NT2/D1 (cell line): ENCODE results near the gene CC2D2A.

Experiments
- DNase-seq: peaks from one replicate; pipeline ENCODE4 v3.0.0-alpha.2; 2011; ENCODE audit warnings: low read depth, low spot score
- H3K27me3 ChIP-seq: 2 replicates; pipeline ENCODE4 v1.6.0; 2011; ENCODE audit warnings: mild to moderate bottlenecking; ENCODE audit not compliant: insufficient read length, insufficient read depth
- H3K36me3 ChIP-seq: 2 replicates; pipeline ENCODE4 v1.6.1; 2011; ENCODE audit warnings: mild to moderate bottlenecking, low read length, mixed read lengths; ENCODE audit not compliant: insufficient read depth, insufficient read length
- H3K4me1 ChIP-seq: 2 replicates; pipeline ENCODE4 v1.5.1; 2011; ENCODE audit not compliant: insufficient read depth, insufficient read length
- H3K4me3 ChIP-seq: 2 replicates; pipeline ENCODE4 v1.5.1; 2011; ENCODE audit warnings: low read depth; ENCODE audit not compliant: insufficient read length
- H3K9ac ChIP-seq: 2 replicates; pipeline ENCODE4 v1.6.0; 2011; ENCODE audit warnings: low read depth; ENCODE audit not compliant: insufficient read length
- H3K9me3 ChIP-seq: 2 replicates; pipeline ENCODE4 v1.5.1; 2011; ENCODE audit warnings: mild to moderate bottlenecking, low read length; ENCODE audit not compliant: insufficient read depth
- SUZ12 ChIP-seq: IDR thresholded peaks from 2 replicates; pipeline ENCODE4 v1.6.1; 2011; ENCODE audit not compliant: insufficient read length, insufficient read depth; ENCODE audit errors: extremely low read depth
- YY1 ChIP-seq: IDR thresholded peaks from 2 replicates; pipeline ENCODE4 v1.6.1; 2011; ENCODE audit not compliant: insufficient read length, insufficient read depth
- ZNF274 ChIP-seq: IDR thresholded peaks from 2 replicates; pipeline ENCODE4 v1.6.1; 2011; ENCODE audit warnings: mild to moderate bottlenecking, low read depth, low read length

Gene CC2D2A

DNA sequence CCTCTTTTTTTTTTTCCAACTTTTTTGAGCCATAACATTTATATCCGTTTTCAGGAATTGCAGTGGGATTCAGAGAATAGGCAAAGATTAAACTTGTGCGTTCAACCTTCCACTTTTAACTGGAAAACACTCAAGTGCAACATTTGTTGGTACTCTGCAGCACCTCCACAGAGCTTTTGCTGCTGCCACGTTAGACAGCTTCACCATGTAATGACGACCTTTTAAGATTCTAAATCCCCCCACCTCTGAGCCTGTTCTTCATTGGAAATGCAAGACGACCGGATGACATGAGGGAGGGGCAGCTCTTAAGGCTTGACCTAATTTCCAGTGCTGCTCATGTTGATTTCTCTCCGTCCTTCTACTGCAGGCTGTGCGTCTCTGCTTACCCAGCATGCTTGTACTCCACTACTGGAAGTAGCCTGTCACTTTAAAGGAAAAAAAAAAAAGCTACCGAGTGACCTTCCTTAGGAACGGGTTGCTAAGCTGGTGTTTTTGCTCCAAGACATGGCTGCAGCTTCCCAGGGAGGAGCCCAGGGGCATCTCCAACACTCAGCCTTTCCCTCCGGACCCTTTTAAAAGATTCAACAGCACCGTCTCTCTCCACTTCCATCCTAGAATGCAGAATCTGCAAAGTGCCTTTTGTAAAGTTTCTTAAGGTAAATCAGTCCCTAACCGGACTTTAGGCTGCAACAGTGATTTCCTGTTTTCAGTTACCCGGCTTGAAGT lies at the start of gene CC2D2A:
Gene CC2D2A (plus strand): TSS at position 481 of the 726 bp plus-strand sequence. CDS start 6,051 bp downstream, outside the sequence.
- Histone ChIP-seq H3K4me1 (no peaks in the 10 kb centered on the region), H3K4me3 (peak within 1 kb of the TSS; percentile 33), H3K9me3 (no peaks in the 10 kb centered on the region), H3K36me3 (no peaks in the 10 kb centered on the region), H3K9ac (peak within 1 kb of the TSS; percentile 66), H3K27me3 (no peaks in the 10 kb centered on the region)
- TF ChIP-seq SUZ12: no peak
- TF ChIP-seq ZNF274: no peak
- TF ChIP-seq YY1: no peak
- DNase-seq: peak; percentile 46

DNA sequence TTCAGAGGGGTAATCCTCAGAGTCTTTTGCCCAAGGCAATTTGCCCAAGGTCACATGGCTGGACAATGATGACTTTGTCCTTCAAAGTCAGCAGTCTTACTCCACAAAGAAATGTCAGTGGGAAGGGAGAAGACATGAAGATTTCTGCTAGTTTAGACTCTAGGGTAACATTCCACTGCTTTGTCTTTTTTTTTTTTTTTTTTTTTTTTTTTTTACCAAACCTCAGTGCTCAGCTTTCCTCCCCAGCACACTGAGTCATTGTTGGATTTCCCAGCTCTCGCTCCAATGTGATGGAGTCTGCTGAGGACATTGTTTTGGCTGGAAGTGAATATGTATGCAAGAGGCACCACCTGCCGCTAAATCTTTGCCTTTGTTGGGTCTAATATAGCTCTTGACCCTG lies 49.0 kb upstream of the CC2D2A start:
- TF ChIP-seq ZNF274 (no peak), SUZ12 (no peak), YY1 (no peak)
- DNase-seq: peak; percentile 84
- Histone ChIP-seq H3K27me3 (no peaks in the 10 kb centered on the region), H3K4me3 (no peak overlapping the region), H3K9ac (no peak overlapping the region), H3K9me3 (no peaks in the 10 kb centered on the region), H3K36me3 (no peaks in the 10 kb centered on the region), H3K4me1 (no peaks in the 10 kb centered on the region)

DNA sequence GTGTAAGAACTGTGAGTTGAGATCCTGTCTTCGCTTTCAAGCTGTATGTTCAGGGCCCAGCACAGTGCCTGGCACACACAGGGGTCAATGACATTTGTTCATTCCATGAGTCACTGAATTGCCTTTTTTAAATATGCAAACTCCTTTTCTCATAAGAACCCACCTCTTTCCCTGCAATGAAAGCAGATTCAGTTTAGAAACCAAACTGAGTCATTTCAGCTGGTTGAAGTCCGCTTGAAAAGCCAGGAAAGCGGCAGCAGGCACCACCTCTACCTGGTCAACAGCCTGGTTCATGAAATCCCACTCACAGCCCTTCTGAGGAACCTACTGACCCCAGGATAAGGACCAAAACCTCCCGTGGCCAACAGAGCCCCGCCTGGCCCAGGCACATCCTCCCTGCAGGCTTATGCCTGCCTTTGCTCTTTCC lies 46.4 kb upstream of the CC2D2A start:
- Histone ChIP-seq H3K9me3 (no peaks in the 10 kb centered on the region), H3K4me3 (no peak overlapping the region), H3K9ac (no peak overlapping the region), H3K4me1 (no peaks in the 10 kb centered on the region), H3K36me3 (no peaks in the 10 kb centered on the region), H3K27me3 (no peaks in the 10 kb centered on the region)
- no peak for DNase-seq
- TF ChIP-seq ZNF274 (no peak), YY1 (no peak), SUZ12 (no peak)

DNA sequence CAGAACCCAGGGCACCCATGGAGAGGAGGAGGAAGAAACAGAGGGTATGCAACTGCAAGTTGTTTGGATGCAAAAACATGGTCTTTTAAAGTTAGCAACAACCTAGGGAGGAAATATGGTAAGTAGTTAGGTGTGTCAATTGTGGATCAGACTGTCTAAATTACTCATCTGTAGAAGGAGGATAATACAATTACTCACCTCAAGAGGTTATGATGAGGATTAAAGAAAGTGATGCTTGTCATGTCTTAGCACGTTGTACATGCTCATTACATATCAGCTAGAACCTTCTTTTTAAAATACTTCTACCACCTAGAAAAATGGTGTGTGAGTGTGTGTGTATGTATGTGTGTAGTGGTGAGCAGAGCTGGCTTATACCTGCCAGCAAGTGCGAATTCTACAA lies 44.2 kb upstream of the CC2D2A start:
- no peak overlapping the region for H3K4me3 ChIP-seq
- no peak overlapping the region for H3K9ac ChIP-seq
- no peak for DNase-seq
- H3K4me1 ChIP-seq: no peaks in the 10 kb centered on the region
- peaks cover under 1% of the 10 kb centered on the region; the same call in 1 of the 2 replicates for H3K9me3 ChIP-seq
- TF ChIP-seq ZNF274: no peak
- H3K36me3 ChIP-seq: no peaks in the 10 kb centered on the region
- no peaks in the 10 kb centered on the region for H3K27me3 ChIP-seq

DNA sequence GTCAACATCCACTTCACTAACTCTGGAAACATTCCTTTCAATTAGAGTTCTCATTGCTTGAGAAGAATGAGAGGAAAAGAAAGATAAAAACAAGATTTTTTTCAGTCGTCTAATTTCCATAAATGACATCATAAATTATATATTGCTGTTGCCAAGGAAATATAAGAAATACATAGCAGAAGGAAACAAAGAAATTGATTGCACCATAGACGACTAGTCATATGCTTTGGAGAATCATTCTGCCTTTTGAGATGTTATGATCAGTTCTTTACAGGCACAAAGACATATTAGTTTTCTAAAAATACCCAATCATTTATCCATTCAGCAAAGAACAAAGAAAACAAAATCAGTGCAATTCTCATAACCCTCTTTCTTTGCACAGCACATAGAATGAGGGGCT lies 42.5 kb upstream of the CC2D2A start:
- no peaks in the 10 kb centered on the region for H3K4me1 ChIP-seq
- TF ChIP-seq SUZ12 (no peak), YY1 (no peak), ZNF274 (no peak)
- no peaks in the 10 kb centered on the region for H3K27me3 ChIP-seq
- peaks cover 16% of the 10 kb centered on the region for H3K9me3 ChIP-seq
- DNase-seq: no peak
- H3K36me3 ChIP-seq: no peaks in the 10 kb centered on the region
- H3K4me3 ChIP-seq: no peak overlapping the region
- H3K9ac ChIP-seq: no peak overlapping the region

DNA sequence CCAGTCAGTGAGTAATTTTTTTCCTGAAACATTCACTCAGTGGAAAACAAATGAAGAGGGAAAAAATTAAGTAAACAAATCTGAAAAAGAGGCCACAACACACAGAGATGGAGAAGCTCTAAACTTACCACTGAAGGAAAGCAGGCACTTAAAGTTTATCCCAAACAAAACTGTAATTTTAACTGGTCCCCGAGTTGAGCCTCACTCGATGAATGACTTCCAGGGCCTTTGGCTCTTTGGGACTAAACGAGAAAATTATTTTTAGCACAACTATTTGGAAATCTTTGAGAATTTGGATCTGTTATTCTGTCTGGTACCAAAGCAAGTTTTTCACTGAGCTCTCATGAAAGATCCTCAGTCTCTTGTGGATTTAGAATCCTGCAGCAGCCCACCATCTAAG lies 42.0 kb upstream of the CC2D2A start, which contains the start of gene C1QTNF7:
Gene C1QTNF7 (plus strand): TSS at position 333 of the 400 bp plus-strand sequence. CDS start 7,711 bp downstream, outside the sequence.
- Histone ChIP-seq H3K27me3 (no peaks in the 10 kb centered on the region), H3K4me1 (no peaks in the 10 kb centered on the region), H3K9me3 (peaks cover 16% of the 10 kb centered on the region), H3K9ac (no peak within 1 kb of the TSS), H3K36me3 (no peaks in the 10 kb centered on the region), H3K4me3 (no peak within 1 kb of the TSS)
- no peak for DNase-seq
- TF ChIP-seq ZNF274: no peak
- TF ChIP-seq YY1: no peak
- TF ChIP-seq SUZ12: no peak

DNA sequence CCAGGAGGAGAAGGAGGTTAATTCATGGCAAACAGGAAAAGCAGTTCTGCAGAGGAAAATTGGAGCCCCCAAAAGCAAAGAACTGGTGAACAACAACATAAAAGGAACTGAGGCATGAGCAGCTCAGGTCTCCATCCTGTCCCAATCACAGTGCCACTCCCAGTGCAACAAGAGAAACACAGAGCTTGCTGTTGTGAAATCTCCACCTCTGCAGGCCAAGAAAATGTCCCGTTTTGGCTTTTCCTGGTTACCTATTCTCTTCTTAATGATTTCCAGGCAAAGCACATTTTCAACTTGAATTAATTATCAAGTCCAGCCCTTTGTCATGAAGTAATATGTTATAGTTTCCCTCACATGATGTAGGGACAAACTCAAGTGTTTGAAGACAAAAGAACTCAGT lies 41.1 kb upstream of the CC2D2A start:
- no peaks in the 10 kb centered on the region for H3K36me3 ChIP-seq
- TF ChIP-seq ZNF274: no peak
- H3K27me3 ChIP-seq: no peaks in the 10 kb centered on the region
- H3K9me3 ChIP-seq: peaks cover 16% of the 10 kb centered on the region
- H3K4me1 ChIP-seq: no peaks in the 10 kb centered on the region
- no peak for DNase-seq
- H3K4me3 ChIP-seq: no peak overlapping the region
- H3K9ac ChIP-seq: no peak overlapping the region
